ENCODE data around the gene ARHGAP32.

ARHGAP32 gene

DNA sequence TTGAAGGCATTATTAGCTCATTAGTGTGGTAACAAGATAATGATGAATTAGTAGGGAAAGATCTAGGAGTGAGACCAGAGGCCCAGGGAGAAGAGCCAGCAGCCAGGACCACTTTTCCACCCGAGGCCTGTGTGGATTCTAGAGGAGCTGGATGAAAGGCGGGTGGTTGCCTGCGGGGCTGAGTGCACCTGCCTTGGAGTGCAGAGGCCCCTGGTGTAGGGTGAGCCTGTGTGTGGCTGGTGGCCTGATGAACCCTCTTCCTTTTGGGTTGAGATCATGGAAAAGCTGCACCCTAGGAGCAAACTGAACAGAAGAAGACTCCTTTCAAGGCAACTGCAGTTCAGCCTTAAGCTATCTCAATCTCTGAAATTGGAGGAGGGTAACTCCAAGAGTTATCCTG is 243.5 kb downstream of the ARHGAP32 start:
- DNase-seq, result no peak

- DNase-seq, result no peak
Observed at GRCh38 chr11:128947773-128948172, 244.4 kb downstream of the ARHGAP32 start.

DNA sequence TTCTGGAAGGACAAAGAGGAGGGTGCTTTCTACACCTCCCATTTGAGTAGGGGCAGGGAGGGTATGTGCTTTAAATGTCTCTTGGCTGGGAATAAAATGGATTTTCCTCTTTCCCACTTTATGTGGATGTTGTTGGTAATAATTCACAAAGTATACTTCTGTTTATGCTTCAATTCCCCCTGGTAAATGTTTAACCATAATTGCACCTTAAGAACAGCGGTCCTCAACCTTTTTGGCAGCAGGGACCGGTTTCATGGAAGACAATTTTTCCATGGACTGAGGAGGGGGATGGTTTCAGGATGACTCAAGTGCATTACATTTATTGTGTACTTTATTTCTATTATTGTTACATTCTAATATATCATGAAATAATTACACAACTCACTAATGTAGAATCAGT is 245.5 kb downstream of the ARHGAP32 start:
- no peak for DNase-seq

DNA sequence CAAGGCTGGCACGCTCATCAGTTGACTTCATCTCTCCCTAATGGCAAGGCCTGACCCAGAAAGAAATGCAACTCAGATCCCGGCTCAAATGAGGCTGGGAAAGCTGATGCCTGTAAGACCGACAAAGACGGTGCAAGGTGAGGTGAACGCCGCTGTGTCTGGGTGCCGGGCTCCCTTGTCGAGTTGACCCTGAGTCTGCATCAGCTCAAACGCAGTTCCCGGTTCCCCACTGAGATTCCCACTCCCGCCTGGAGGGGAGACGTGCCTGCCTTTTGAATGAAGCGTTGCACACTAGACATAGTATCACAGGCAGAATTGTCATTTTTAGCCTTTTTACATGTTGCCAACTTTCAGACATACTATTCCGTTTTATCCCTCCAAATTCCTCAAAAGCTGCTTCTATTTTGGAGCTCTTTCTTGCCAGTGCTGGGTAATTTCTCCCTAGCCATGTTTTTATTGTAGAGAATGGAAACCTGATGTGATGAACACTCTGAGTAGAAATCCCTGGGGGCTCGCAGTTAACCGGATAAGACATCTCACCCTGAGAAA is 248.6 kb downstream of the ARHGAP32 start:
- no peak for DNase-seq

DNA sequence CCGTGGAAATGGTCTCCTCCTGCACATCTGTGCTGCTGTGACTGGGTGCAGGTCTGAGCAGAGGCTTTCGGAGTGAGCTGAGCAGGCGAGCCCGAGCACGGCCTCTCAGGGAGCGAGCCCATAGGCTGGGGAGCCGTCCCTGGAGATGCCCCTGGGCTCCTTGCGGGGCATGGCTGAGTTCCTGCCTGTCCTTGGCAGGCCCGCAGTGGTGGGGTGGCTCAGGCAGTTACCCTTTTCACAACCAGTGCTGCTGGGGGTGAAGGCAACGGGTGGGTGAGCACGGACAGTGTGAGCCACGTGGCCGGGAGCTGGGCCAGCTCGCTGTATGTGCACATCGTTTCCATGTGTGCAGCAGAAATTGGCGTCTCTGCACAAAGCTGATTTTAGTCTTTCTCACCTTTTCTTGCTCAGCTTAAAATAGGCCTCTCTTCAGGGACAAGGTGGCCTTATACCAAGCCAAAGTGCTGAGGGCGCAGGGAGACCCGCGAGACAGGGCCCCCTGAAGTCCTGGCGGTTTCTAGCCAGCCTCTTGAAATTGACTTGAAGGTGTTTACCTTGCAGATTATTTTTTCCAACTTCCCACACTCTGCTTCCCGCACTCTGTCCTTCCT is 249.2 kb downstream of the ARHGAP32 start, which contains the start of gene TP53AIP1:
TP53AIP1 (minus strand) TSS at position 55 of the 611 bp plus-strand sequence. CDS start 5,053 bp downstream, outside the sequence.
- DNase-seq, result no peak

GRCh38 chr11:128942272-128942612 is 249.9 kb downstream of the ARHGAP32 start:
- no peak for DNase-seq

DNA sequence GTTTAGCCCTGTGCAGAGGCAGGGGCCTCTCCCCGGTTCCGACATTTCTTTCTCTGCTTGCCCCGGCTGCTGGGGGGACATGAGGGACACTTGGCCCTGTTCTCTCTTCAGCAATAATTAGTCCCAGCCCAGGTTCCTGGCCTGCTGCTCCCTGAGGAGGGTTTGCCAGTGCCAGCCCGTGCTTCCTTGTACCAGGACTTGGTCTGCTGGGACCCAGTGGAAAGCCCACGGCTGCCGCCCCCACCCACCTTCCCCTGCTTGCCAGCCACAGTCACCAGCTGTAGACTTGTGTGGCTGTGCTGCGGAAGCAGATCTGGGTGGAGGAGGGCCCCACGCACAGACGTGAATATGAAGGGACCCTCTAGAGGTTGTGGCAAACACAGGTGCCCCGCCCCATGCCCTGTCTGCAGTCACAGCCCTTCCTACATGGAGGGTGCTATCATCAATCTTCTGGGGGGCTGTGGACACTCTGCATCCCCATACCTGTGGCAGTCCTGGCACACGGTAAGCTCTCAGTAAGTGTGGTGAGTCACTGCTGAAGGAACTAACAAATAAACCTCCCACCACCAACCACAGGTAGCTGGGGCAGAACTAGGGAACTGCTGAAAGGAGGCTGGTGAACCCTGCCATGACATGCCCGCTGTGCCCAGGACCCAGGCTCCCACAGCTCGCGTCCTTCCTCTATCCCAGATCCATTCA is 250.4 kb downstream of the ARHGAP32 start:
- no peak for DNase-seq

DNA sequence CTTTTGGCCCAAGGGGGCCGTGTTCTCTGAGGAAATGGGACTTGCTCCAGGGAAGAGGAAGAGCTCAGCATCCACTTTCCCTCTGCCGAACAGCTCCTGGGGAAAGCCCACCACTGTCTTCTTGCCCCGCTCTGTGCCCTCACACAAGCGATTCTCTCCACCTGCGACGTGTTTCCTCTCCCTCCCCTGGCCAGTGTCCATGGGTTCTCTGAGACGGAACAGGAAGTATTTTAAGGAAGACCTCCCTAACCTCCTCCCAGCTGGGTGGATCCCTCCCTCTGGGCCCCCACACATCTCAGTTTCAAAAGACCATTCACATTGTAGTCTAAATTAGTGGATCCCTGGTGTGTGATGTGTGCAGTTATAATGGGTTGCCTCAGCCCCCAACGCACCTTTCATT is 251.0 kb downstream of the ARHGAP32 start:
- no peak for DNase-seq

GRCh38 chr11:128940603-128941002 is 251.5 kb downstream of the ARHGAP32 start:
- DNase-seq, result no peak

- no peak for DNase-seq
Observed at GRCh38 chr11:128940156-128940555, 252.0 kb downstream of the ARHGAP32 start.

DNA sequence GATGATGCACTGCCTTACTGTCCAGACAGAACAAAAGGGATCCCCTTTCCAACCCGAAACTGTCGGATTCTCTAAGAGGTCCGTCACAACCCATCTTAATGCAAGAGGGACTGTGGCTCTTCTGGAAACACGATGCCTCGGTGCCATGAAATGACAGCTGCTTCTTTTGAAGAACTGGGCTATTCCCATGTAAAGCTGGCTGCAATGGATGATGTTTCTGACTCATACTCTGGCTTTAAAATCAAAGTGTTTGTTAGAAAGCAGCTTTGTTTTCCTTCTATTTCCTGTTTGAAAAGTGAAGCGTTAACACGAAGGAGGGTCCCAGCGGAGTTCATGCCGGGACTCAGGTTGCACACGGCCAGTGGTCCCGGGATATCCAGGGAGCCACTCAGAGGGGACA is 252.5 kb downstream of the ARHGAP32 start:
- DNase-seq, result no peak

DNA sequence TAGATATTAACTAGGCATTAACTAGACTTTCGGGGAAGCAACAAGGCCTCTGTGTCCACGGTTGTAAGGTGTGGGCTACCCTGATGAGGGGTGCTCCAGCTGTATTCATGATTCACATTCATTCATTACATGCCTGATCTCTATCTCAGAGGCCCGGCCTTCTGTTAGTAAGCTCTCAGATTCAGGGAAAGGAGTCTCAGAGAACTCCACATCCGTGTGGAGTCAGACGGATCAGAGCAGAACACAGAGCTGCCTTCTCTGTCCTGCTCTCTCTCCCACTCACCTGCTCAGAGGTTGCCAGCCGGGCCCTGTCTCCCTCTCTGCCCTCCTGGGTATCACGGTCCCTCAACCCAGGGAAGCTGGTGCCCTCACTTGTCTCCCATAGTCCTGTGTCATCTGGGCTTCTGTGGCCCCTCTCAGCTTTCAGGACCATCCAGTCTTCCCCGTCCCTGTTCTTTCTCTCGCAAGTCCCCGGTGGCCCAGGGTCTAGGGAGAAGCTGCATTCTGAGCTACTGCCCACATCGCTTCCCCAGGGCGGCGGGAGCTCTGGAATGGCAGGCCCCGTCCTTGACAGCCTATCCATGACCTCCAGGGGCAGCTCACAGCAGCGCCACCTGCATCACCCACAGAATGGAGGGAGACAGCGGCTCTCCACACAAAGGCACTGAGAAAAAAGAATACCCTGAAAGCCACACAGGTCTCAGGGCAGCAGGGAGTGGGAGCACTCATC is 253.8 kb downstream of the ARHGAP32 start:
- DNase-seq, result no peak

DNA sequence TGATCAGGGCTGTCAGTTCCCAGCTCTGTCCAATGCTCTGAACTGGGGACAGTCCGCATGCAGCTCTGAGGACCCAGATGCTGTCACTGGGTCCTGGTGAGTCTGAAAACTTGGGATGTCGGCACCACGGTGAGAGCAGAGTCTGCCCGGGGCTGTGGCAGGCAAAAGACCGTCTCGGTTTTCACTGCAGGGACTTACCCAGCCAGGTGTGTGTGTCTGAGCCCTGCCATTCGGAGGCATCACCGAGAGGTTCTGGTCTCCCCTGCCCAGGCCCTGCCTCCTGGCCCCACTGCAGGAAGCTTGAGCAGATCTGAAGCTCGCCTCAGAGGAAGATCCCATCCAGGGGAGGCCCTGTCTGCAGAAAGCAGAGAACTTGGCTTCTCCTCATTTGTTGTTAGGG is 254.6 kb downstream of the ARHGAP32 start:
- DNase-seq, result no peak

GRCh38 chr11:128936606-128937251 is 255.4 kb downstream of the ARHGAP32 start:
- peak; percentile 5 for DNase-seq

DNA sequence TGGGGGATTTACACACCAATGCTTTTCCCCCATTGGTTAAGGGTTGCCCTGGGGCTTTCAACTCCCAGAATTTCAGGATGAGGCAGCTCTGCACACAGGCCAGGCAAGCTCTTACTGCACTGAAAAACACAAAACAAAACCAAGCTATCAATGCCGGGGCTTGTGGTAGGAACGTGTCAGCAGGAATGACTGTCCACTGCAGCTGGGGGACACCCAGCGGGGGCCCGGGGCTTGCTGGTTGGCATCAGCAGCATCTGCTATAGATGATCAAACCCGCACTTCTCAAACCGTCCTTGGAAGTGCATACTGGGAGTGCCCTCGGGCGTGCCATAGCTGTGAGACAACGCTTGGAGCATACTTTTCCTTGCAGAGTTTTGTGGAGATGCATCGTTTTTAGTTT is 257.2 kb downstream of the ARHGAP32 start:
- DNase-seq, result no peak

- no peak for DNase-seq
Observed at GRCh38 chr11:128934351-128934750, 257.8 kb downstream of the ARHGAP32 start.

DNA sequence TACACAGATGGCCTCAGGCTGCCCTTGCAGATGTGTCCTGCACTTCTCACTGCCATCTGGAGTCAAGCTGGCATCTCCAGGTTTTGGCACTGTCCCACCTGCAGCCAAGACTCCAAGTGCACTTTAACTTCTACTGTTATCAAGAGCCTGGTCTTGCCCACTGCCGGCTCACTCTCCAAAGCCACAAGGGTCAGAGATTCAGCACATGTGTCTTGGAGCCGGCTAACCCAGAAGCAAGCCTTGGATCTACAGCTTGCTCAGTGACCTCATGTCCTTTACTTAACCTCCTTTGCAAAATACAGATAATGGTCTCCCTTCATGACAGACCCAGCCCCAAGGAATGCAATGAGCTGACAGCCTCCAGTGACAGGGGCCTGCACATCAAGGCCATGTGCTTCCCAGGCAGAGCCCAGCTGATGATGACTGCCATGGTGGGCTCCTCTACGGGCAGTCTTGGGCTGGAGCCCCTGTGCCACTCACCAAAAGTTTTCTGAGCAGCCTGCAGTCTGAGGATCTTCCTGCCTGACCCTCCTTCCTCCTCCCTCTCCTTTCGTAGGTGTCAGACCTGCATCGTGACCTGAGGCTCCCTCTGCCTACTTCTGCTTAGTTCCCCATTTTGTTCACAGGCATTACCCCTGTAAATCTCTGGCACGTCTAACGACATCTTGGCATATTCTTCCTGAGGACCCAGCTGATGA is 258.5 kb downstream of the ARHGAP32 start:
- DNase-seq, result no peak

- no peak for DNase-seq
Observed at GRCh38 chr11:128931668-128932067, 260.5 kb downstream of the ARHGAP32 start.

DNA sequence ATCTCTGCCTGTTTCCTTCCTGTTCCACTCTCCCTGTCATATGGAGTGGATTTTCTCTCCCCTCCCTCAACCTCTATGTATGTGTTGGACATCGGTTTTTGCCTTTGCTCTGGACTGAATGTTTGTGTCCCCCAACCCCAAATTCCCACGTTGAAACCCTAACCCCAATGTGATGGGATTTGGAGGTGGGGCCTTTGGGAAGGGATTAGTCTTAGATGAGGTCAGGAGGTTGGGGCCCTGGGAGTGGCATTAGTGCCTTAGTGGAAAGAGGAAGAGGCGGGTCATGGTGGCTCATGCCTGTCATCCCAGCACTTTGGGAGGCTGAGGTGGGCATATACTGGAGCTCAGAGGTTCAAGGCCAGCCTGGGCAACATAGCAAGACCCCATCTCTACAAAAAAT is 261.1 kb downstream of the ARHGAP32 start:
- DNase-seq, result no peak

GRCh38 chr11:128929991-128930390 is 262.1 kb downstream of the ARHGAP32 start:
- no peak for DNase-seq

DNA sequence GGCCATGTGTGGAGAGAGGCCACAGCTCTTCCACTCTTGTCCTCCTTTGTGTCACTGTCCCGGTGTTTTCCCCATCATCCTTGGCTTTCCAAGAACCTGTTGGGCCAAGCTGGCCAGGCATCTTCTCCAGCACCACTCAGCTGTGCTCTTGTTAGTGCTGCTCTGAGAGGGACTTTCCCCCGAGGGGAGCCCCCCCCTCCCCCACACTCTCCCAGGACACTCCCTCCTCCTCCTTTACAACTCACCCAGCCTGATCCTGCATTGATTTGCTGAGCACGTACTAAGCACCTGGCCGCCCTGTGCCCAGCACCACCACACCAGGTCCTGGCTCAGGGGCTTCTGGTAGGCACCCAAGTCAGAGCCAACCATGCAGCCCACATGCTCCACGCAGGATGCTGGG is 262.7 kb downstream of the ARHGAP32 start:
- no peak for DNase-seq

DNA sequence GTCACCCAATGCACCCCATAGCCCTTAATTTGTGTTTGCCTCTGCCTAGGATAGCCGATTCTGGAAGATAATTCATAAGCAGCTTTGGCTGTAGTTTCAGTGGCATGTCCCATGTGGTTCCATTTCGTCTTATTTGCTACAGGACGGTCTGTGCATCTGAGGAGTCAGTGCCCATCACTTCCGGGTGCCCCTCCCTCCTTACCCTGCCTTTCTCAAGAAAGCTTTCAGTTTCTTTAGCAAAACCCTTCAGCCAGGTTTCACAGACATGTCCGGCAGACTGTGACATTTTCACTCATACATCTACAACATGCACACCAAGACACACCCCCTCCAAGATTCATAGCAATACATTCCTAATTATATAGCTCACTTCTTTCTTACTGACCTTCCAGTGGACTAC is 263.7 kb downstream of the ARHGAP32 start:
- no peak for DNase-seq
